AG20443 (cell line): ENCODE results near the gene ERC2.

Experiments
- DNase-seq: peaks from one replicate; pipeline ENCODE4 v3.0.0; 2012; ENCODE audit warnings: low spot score, mixed read lengths

Gene ERC2

DNA sequence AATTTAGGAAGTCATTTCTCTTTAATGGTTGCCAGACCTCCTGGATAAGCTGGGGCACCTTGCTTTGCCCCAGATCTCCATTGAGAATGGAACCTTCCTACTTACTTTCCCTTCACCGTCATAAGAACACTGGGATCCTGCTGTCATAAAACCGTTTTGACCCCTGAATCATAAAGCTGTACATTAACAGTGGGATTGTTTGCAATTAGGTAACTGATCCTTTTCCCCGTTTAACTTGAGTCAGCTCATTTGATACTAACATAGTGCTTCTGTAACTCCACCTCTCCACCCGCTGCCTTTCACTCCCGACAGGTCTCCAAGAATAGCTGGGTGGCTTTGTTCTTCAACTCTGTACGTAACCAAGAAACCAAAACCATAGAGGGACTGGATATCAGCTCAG is 673.0 kb downstream of the ERC2 start:
- DNase-seq, result no peak

GRCh38 chr3:55792742-55793141 is 675.5 kb downstream of the ERC2 start:
- no peak for DNase-seq

DNA sequence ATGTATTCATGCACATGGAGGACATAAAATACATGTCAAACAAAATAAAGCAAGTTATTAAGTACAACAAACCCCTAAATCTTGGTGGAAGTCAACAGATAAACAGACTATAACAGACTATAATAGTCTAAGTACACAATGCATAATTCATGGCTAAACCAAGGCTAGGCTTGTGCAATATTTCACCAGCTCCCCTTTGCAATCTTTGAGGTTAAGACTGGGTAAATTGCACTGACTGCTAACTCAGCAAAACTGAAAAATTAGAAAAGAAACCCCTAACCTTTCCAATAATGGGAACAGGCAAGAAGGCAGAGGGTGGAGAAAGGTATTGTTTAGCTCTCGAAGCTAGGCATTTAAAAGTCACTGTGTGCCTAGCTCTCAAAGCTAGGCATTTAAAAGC is 676.3 kb downstream of the ERC2 start:
- no peak for DNase-seq

DNA sequence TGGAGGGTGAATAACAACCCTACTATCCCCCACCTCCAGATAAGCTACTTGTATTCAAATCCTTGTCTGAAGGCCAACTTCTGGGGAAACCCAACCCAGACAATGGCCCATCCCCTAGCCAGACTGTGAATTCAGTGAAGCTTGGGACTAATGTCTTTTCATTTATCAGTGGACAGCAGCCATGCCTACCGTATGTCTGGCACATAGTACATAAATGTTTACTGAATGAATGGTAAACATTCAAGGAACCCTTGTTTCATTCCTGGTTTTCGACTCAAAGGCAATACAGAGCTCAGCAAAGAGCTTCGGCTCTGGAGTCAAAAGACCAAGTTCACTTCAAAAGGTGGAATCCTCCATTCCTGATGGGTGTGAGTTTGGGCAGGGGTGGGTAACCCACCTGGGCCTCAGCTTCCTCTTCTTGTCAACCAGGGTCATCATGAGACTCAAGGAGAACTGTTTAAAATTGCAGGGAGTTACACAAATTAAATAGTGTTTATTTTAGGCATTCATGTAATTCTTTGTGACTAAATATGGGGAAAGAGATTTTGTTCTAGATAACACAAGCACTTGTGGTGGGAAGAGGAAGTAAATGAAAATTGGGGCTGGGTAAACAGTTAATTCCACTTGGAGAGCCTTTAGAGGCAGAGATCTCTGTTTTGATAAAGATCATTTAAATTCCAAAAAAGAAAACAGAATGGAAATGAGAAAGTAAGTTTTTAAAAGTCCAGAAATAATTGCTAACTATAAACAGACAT is 677.5 kb downstream of the ERC2 start:
- no peak for DNase-seq

DNA sequence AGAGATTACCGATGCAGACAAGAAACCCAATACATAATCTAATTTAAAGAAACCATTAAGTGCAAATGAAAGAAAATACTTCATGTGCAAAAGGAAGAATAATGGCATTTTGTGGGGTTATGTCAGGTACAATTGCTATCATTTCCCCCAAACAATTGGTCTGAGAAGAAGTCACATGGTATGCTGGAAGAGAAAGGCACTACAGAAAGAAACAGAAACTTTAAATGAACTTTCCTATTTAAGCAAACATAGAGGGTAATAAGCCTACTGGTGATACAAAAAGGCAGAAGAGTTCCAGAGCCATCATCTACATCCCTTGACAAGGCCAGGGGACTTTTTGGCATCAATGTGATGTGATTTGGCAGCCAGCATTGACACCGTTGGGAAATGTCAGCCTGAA is 678.8 kb downstream of the ERC2 start:
- DNase-seq, result no peak

- no peak for DNase-seq
Observed at GRCh38 chr3:55782807-55783206, 685.5 kb downstream of the ERC2 start.

- no peak for DNase-seq
Observed at GRCh38 chr3:55782351-55782750, 685.9 kb downstream of the ERC2 start.

GRCh38 chr3:55780913-55781312 is 687.4 kb downstream of the ERC2 start:
- no peak for DNase-seq

GRCh38 chr3:55779543-55779942 is 688.7 kb downstream of the ERC2 start:
- DNase-seq, result no peak

DNA sequence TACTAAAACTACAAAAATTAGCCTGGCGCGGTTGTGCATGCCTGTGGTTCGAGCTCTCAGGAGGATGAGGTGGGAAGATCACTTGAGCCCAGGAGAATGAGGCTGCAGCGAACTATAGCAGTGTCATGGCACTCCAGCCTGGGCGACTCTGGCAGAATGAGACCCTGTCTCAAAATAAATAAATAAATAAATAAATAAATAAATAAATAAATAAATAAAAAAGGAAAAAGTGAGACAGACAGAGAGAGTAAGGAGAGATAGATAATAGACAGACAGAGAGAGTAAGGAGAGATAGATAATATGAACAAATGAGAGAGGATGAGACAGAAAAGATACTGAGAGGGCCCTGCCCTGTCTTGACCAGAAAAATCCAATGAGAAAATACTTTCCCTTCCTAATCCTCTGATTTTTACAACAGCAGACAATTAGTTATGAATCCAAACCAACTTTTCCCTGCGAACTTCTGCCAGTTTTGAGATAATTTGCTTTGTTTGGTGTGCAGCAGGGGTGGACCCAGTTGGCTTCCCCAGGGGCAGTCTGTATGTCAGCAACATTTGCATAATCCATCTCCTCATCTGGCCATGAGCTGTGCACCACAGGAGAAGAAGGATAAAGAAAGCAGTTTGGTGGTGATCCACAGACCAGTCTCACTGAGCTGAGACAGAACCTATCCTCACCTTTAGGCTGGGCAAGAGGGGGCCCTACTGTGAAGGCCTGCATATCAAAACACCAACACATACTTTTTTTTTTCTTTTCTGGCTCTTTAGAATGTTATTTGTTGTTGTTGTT is 692.7 kb downstream of the ERC2 start:
- DNase-seq, result no peak

- no peak for DNase-seq
Observed at GRCh38 chr3:55774856-55775255, 693.4 kb downstream of the ERC2 start.

DNA sequence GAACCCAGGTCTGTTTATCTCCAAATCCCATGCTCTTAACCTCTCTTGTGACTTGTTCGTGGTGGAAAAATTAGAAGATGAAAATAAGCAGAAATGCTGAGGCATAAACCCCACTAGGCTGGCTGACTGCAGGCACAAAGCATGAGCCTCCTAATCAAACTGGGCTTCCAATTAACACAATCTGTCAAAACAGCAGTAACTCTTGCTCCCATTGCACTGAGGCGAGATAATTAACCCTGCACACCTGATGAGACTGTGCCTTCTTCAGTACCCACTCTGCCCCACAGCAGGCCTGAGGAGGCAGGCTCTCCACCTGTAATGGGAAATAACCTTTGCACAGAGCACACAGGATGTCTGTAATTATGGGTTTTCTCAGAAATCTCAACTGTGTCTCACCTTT is 696.8 kb downstream of the ERC2 start:
- DNase-seq, result no peak

DNA sequence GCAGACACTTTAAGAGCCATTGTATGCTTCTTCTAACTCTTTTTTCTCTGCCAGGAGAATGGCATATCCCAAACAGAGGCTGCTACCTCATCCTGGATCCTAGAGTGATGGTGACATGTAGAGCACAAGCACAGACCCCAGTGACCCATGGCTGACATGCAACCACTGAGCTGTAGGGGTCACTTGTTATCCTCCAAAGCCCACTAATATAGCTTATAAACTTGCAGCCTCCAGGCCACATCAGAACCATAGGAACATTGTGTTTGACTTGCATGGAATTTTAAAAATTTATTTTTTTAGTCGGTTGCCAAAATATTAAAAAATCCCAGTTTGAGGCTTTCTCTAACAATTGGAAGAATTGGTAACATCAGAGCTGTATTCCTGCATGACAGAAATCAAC is 698.2 kb downstream of the ERC2 start:
- DNase-seq, result no peak

GRCh38 chr3:55766753-55767152 is 701.5 kb downstream of the ERC2 start:
- DNase-seq, result no peak

GRCh38 chr3:55765906-55766701 is 702.2 kb downstream of the ERC2 start:
- DNase-seq, result no peak

DNA sequence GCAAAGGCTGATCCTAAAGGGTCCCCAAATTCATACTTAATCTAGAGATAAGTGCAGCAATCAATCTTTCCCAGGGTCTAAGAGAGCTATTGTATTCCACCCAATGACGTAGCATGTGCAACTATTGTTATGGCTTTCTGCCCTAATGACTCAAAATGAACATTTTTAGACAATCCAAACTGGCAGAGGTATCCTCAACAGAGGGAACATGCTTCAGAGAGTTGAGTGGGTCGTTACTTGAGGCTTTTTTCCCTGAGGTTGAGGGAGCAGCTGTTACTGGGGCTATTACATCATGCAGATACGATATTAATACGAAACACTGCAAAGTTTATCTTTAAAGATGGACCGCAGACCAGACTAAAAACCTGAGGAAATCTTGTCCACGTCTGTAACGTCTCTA is 702.9 kb downstream of the ERC2 start:
- no peak for DNase-seq

DNA sequence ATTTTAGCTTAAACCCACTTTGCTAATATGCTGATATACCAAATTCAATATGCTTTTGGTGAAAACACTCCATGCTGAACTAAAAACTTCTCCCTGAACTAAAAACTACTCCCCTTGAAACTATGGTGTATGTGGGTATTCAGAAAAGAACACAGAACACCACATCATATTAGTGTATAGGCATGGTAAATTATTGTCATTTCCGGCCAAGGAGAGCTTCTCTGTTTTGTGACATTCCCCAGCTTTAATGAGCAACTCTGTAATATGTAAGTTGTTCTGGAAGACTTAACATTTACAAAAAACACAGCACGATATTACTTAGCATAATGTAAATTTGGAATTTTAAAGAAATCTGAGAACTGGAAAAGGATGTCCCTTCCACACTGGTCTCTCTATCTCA is 711.3 kb downstream of the ERC2 start:
- DNase-seq, result no peak

- DNase-seq, result no peak
Observed at GRCh38 chr3:55755516-55756205, 712.6 kb downstream of the ERC2 start.

- DNase-seq, result no peak
Observed at GRCh38 chr3:55752911-55753310, 715.4 kb downstream of the ERC2 start.

DNA sequence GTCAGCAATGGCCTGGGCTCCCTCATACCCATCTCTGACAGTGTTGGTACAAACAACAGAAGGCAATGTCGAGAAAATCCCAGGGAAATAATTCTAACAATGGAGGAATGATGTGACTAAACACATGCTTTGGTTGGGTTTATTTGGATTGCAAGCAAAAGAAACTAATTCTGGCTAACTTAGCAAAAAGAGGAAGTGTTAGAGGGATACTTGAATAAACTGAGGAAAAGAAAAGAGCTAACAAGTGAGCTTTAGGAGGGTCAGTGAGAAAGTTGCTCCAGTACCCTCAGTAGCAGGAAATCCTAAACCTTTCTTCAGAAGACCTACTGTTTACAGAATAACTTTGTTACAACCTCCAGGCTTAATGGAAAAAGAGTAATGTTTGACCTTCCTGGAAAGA is 716.5 kb downstream of the ERC2 start:
- no peak for DNase-seq

- peak; percentile 82 for DNase-seq
Observed at GRCh38 chr3:55750525-55750924, 717.7 kb downstream of the ERC2 start.

DNA sequence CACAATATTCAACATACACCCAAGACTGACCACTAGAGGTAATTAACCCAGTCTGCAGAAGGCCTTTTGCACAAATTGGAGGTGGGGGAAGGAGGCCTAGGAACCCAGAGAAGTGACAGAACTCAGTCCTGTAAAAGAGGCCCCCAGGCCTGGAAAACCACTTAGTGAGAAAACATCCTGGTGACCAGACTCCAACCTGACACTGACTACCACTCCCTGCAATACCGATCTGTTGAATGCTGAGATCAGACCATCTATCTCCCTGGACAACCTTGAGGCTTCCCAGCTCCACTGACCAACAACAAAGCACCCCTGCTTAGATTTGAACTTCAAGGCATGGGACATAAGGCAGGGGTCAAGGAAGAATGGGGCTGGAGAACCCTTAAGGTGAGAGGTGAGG is 719.2 kb downstream of the ERC2 start:
- no peak for DNase-seq
